GM23248 (cell line): ENCODE measurements around the gene NOS1AP.
"Not testable (repeated sequence)": the region's sequence is repeated elsewhere in the genome, so short reads cannot be mapped to it uniquely, and the experiment has no call there.

ENCODE experiments used
- EZH2 ChIP-seq: fragments of 200-600 bp; sonication (generic); IDR thresholded peaks from 2 replicates; pipeline ENCODE4 v1.6.1; 2018; ENCODE audit warnings: antibody characterized with exemption, mild to moderate bottlenecking; ENCODE audit not compliant: insufficient read depth, poor library complexity, severe bottlenecking
- EZH2phosphoT487 ChIP-seq: fragments of 200-600 bp; sonication (generic); IDR thresholded peaks from 2 replicates; pipeline ENCODE4 v1.6.1; 2018; ENCODE audit warnings: antibody characterized with exemption, moderate library complexity, mild to moderate bottlenecking, low read depth; ENCODE audit not compliant: insufficient read depth

- not testable (repeated sequence) for TF ChIP-seq EZH2, EZH2phosphoT487
These were observed 349.1 kb downstream of the NOS1AP start for GRCh38 chr1:162418584-162418983.
